HL-60 (cell line): ENCODE measurements around the gene CCDC124.

Experiments
- DNase-seq, 2 experiments: peaks; one replicate each; pipeline ENCODE4 v3.0.0-alpha.2; 2010 to 2020; ENCODE audit warnings: low read depth in 1 of 2, low spot score in 1 of 2
- H3K27ac ChIP-seq: fragments of 250-450 bp; sonication (Bioruptor Pico); replicated peaks from 2 replicates; pipeline ENCODE4 v1.5.1; 2020; ENCODE audit warnings: mild to moderate bottlenecking, moderate library complexity
- H3K27me3 ChIP-seq: fragments of 250-450 bp; sonication (Bioruptor Pico); 2 replicates; pipeline ENCODE4 v1.5.1; 2021; ENCODE audit warnings: mild to moderate bottlenecking, moderate library complexity; ENCODE audit not compliant: insufficient read depth, poor library complexity, severe bottlenecking
- H3K4me3 ChIP-seq: replicated peaks from 2 replicates; pipeline ENCODE4 v1.5.1; 2011; ENCODE audit warnings: mild to moderate bottlenecking, control low read depth, low read length; ENCODE audit not compliant: insufficient read depth
- CTCF ChIP-seq: IDR thresholded peaks from one replicate; pipeline ENCODE4 v1.5.1; 2011; ENCODE audit warnings: low read length, control low read depth, inconsistent platforms; ENCODE audit not compliant: insufficient read depth
- GABPA ChIP-seq: IDR thresholded peaks from 2 replicates; pipeline ENCODE4 v1.6.1; 2012; ENCODE audit warnings: low read depth
- POLR2AphosphoS5 ChIP-seq: IDR thresholded peaks from 2 replicates; pipeline ENCODE4 v1.6.1; 2012; ENCODE audit warnings: low read depth
- SPI1 ChIP-seq: IDR thresholded peaks from 2 replicates; pipeline ENCODE4 v1.6.1; 2012; ENCODE audit warnings: low read depth, mild to moderate bottlenecking, borderline replicate concordance
- TF ChIP-seq, protein P1 (sequence below): IDR thresholded peaks from 2 replicates; pipeline ENCODE4 v1.6.1; 2012; ENCODE audit warnings: low read depth; ENCODE audit not compliant: insufficient replicate concordance

The CCDC124 gene

DNA sequence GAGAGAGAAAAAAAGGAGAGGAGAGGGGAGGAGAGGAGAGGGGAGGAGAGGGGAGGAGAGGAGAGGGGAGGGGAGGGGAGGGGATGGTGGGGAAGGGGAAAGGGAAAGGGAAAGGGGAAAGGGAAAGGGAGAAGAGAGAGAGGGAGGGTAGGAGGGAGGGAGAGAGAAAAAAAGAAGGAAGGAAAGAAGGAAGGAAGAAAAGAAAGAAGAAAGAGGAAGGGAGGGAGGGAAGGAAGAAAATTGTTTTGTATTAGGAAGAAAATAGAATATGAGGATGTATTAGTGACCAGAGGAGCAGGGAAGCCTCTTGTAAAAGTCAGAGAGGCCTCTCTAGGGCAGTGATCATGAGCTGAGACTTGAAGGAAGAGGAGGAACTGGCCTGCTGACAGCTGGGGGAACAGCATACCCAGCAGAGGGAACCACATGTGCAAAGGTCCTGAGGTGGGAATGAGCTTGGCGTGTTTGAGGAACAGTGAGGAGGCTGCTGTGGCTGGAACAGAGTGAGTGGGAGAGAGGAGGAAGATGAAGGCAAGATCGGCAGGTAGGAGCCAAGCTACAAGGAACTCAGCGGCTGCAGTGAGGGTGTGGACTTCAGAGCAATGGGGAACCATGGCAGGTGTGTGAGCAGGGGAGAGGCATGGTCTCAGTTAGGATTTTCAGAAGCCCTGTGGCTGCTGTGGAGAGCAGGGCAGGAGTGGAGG, 24.5 kb downstream of the CCDC124 start:
- Histone ChIP-seq H3K4me3 (no peak overlapping the region), H3K27me3 (peaks cover 23% of the 10 kb centered on the region), H3K27ac (no peak overlapping the region)
- TF ChIP-seq SPI1 (no peak), CTCF (no peak), GABPA (no peak), POLR2AphosphoS5 (no peak)
- TF ChIP-seq, protein P1, sequence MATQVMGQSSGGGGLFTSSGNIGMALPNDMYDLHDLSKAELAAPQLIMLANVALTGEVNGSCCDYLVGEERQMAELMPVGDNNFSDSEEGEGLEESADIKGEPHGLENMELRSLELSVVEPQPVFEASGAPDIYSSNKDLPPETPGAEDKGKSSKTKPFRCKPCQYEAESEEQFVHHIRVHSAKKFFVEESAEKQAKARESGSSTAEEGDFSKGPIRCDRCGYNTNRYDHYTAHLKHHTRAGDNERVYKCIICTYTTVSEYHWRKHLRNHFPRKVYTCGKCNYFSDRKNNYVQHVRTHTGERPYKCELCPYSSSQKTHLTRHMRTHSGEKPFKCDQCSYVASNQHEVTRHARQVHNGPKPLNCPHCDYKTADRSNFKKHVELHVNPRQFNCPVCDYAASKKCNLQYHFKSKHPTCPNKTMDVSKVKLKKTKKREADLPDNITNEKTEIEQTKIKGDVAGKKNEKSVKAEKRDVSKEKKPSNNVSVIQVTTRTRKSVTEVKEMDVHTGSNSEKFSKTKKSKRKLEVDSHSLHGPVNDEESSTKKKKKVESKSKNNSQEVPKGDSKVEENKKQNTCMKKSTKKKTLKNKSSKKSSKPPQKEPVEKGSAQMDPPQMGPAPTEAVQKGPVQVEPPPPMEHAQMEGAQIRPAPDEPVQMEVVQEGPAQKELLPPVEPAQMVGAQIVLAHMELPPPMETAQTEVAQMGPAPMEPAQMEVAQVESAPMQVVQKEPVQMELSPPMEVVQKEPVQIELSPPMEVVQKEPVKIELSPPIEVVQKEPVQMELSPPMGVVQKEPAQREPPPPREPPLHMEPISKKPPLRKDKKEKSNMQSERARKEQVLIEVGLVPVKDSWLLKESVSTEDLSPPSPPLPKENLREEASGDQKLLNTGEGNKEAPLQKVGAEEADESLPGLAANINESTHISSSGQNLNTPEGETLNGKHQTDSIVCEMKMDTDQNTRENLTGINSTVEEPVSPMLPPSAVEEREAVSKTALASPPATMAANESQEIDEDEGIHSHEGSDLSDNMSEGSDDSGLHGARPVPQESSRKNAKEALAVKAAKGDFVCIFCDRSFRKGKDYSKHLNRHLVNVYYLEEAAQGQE: no peak
- no peak for DNase-seq

GRCh38 chr19:17957885-17958284, 25.1 kb downstream of the CCDC124 start:
- Histone ChIP-seq H3K27me3 (peaks cover 17% of the 10 kb centered on the region), H3K4me3 (no peak overlapping the region), H3K27ac (no peak overlapping the region)
- no peak for DNase-seq
- TF ChIP-seq POLR2AphosphoS5 (no peak), GABPA (no peak), CTCF (no peak), SPI1 (no peak)
- TF ChIP-seq, protein P1: no peak

GRCh38 chr19:17963936-17964691, 31.3 kb downstream of the CCDC124 start:
- Histone ChIP-seq H3K27ac (no peak overlapping the region), H3K4me3 (no peak overlapping the region), H3K27me3 (peaks cover 29% of the 10 kb centered on the region)
- DNase-seq: no peak
- TF ChIP-seq POLR2AphosphoS5 (no peak), SPI1 (no peak), GABPA (no peak), CTCF (no peak)
- TF ChIP-seq, protein P1: no peak
